ENCODE measurements around the gene EIF4E. TPM values are rescaled to one million over a fixed set of nuclear protein-coding genes. Genes with fewer than 3 reads are reported as not detected.
"Not testable (repeated sequence)": the region's sequence is repeated elsewhere in the genome, so short reads cannot be mapped to it uniquely, and the experiment has no call there.

The EIF4E gene
- total and polyA plus RNA-seq, 2 donors (not counting 1 experiment from before 2014, with no cell fraction given): 20.9 to 71.2 TPM

GRCh38 chr4:98928131-98928504, 815 bp downstream of the EIF4E start:
- Histone ChIP-seq H3K4me3 (ENCODE audit: control extremely low read depth in 1 of 5, extremely low read depth in 1 of 5, insufficient read depth in 1 of 5, low read depth in 2 of 5, low read length in 4 of 5) (peak overlapping the region; percentile 65 to 100 (median 97)), H3K9ac (ENCODE audit: low read length) (peak overlapping the region; percentile 92), H3K36me3 (replicated peaks in 1 of 2; ENCODE audit: control extremely low read depth in 1 of 2, control insufficient read depth in 1 of 2, extremely low read depth in 1 of 2, insufficient read depth in 2 of 2, low read length in 1 of 2) (no peaks in the 10 kb centered on the region), H3K9me3 (ENCODE audit: control extremely low read depth in 1 of 3, control insufficient read depth in 2 of 3, insufficient read depth in 1 of 3, low read length in 2 of 3) (no peaks in the 10 kb centered on the region), H3K27me3 (replicated peaks in 1 of 4; ENCODE audit: control extremely low read depth in 1 of 4, control insufficient read depth in 3 of 4, insufficient read depth in 4 of 4, low read length in 3 of 4) (no peaks in the 10 kb centered on the region), H3K4me1 (ENCODE audit: control insufficient read depth in 2 of 2, insufficient read depth in 2 of 2, low read length in 2 of 2) (peaks cover 30 to 33% of the 10 kb centered on the region in 2 donors), H3K79me2 (ENCODE audit: control insufficient read depth, insufficient read depth, low read length) (peaks cover 58% of the 10 kb centered on the region), H3K4me2 (replicated peaks; ENCODE audit: low read depth, low read length, poor library complexity, severe bottlenecking) (peak overlapping the region; percentile 83), H2AFZ (ENCODE audit: insufficient read depth, low read depth, low read length, poor library complexity, severe bottlenecking) (peak overlapping the region; percentile 92), H3K27ac (ENCODE audit: low read length in 2 of 2) (peak overlapping the region; percentile 91 to 93), H4K20me1 (ENCODE audit: control insufficient read depth, insufficient read depth, low read length, poor library complexity, severe bottlenecking) (peaks cover 54% of the 10 kb centered on the region)
- WGBS (ENCODE audit: insufficient coverage): 0% methylated on average over 20 of the region's 26 CpGs
- POLR2A ChIA-PET: interaction anchor here (0.5 to 3.6 kb wide), 9 partner anchors 8 to 785 kb away, joined by 3 to 32 read pairs (median 8); partner anchors contain the start of genes ADH5, METAP1, RAP1GDS1 and STPG2
- H3K4me3 Mint-ChIP-seq: peak overlapping the region; percentile 99
- DNase-seq (peak; percentile 78), ATAC-seq (ENCODE audit: low read depth) (peak; percentile 26)
- TF ChIP-seq CTCF (IDR thresholded peaks at IDR 0.05) (no peak), EZH2 (IDR thresholded peaks at IDR 0.05; ENCODE audit: borderline replicate concordance, insufficient read depth, low read depth, low read length, poor library complexity, severe bottlenecking) (no peak)
- no peaks in the 10 kb centered on the region for H3K27me3 Mint-ChIP-seq
- H3K9me3 Mint-ChIP-seq (ENCODE audit: insufficient read depth): no peaks in the 10 kb centered on the region
- intact Hi-C loops (cut with micrococcal nuclease): loop anchor here (1.0 to 10.0 kb wide), 7 partner anchors 67 to 887 kb away; partner anchors contain the start of genes ADH5, DAPP1 and METAP1
- H3K27ac Mint-ChIP-seq: peak overlapping the region; percentile 99
- peaks cover 54% of the 10 kb centered on the region for H3K4me1 Mint-ChIP-seq
- CTCF ChIA-PET: interaction anchor here (0.6 to 3.4 kb wide), 11 partner anchors 8 to 880 kb away, joined by 3 to 29 read pairs (median 4); partner anchors contain the start of gene METAP1

- H3K27ac ChIP-seq (ENCODE audit: low read length in 2 of 2); H3K9me3 Mint-ChIP-seq (ENCODE audit: insufficient read depth); DNase-seq; H3K36me3 ChIP-seq (replicated peaks in 1 of 2; ENCODE audit: control extremely low read depth in 1 of 2, control insufficient read depth in 1 of 2, extremely low read depth in 1 of 2, insufficient read depth in 2 of 2, low read length in 1 of 2); ATAC-seq (ENCODE audit: low read depth); H3K4me3 Mint-ChIP-seq; H3K9me3 ChIP-seq (ENCODE audit: control extremely low read depth in 1 of 3, control insufficient read depth in 2 of 3, insufficient read depth in 1 of 3, low read length in 2 of 3); H3K4me3 ChIP-seq (ENCODE audit: control extremely low read depth in 1 of 5, extremely low read depth in 1 of 5, insufficient read depth in 1 of 5, low read depth in 2 of 5, low read length in 4 of 5); H3K27me3 ChIP-seq (replicated peaks in 1 of 4; ENCODE audit: control extremely low read depth in 1 of 4, control insufficient read depth in 3 of 4, insufficient read depth in 4 of 4, low read length in 3 of 4); H2AFZ ChIP-seq (ENCODE audit: insufficient read depth, low read depth, low read length, poor library complexity, severe bottlenecking); H3K27me3 Mint-ChIP-seq; H3K9ac ChIP-seq (ENCODE audit: low read length); H3K27ac Mint-ChIP-seq: not testable (repeated sequence)
- Histone ChIP-seq H3K79me2 (ENCODE audit: control insufficient read depth, insufficient read depth, low read length) (peaks cover 76% of the 10 kb centered on the region), H3K4me1 (ENCODE audit: control insufficient read depth in 2 of 2, insufficient read depth in 2 of 2, low read length in 2 of 2) (peaks cover 20 to 22% of the 10 kb centered on the region in 2 donors), H4K20me1 (ENCODE audit: control insufficient read depth, insufficient read depth, low read length, poor library complexity, severe bottlenecking) (peaks cover 70% of the 10 kb centered on the region), H3K4me2 (replicated peaks; ENCODE audit: low read depth, low read length, poor library complexity, severe bottlenecking) (peak overlapping the region; percentile 2)
- WGBS (ENCODE audit: insufficient coverage): 96% methylated on average over 5 of the region's 15 CpGs
- POLR2A ChIA-PET: interaction anchor here (0.7 kb wide), 1 partner anchor 9 kb away, joined by 4 read pairs; no protein-coding TSS in a partner anchor
- intact Hi-C loops (cut with micrococcal nuclease): loop anchor here (10.0 kb wide), 1 partner anchor 889 kb away; the partner anchor contains the start of gene DAPP1
- H3K4me1 Mint-ChIP-seq: peaks cover 49% of the 10 kb centered on the region
- CTCF ChIA-PET: interaction anchor here (1.2 kb wide), 1 partner anchor 69 kb away, joined by 4 read pairs; the partner anchor contains the start of gene METAP1
These were observed 2.7 kb downstream of the EIF4E start for GRCh38 chr4:98926257-98926656.

Measured in B cell (primary cell).